ENCODE measurements around the gene CNPY1. TPM values are rescaled to one million over a fixed set of nuclear protein-coding genes. Genes with fewer than 3 reads are reported as not detected.
"Not testable (repeated sequence)": the region's sequence is repeated elsewhere in the genome, so short reads cannot be mapped to it uniquely, and the experiment has no call there.

Gene CNPY1
- total RNA-seq (not detected in 2 replicates), polyA plus RNA-seq (not detected in 2 replicates), polyA minus RNA-seq (not detected in 2 replicates)
- total RNA-seq (2013): not detected

DNA sequence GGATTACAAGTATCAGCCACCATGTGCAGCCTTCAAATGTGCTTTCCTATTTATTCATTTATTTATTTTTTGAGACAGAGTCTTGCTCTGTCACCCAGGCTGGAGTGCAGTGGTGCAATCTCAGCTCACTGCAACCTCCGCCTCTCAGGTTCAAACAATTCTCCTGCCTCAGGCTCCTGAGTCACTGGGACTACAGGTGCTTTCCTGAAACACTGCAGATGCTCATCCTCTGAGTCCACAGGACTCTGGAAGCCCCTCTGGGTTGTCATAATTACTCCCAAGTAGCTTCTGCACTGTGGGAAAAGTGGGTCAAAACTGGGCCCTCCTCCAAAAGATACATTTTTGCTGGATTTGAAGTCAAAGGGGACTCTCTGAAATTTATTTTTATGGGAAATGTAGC, at the start of gene CNPY1:
Gene CNPY1, minus strand, starts transcription at position 111 of the 400 bp plus-strand sequence. CDS start 630 bp downstream, outside the sequence.
- H3K36me3 ChIP-seq (replicated peaks in 1 of 2; ENCODE audit: control extremely low read depth in 1 of 2, control insufficient read depth in 1 of 2, extremely low read depth in 1 of 2, insufficient read depth in 2 of 2, low read length in 1 of 2); H3K4me1 Mint-ChIP-seq; H3K9me3 ChIP-seq (ENCODE audit: control extremely low read depth in 1 of 3, control insufficient read depth in 2 of 3, insufficient read depth in 1 of 3, low read length in 2 of 3); H3K27ac Mint-ChIP-seq; H3K79me2 ChIP-seq (ENCODE audit: control insufficient read depth, insufficient read depth, low read length); ATAC-seq (ENCODE audit: low read depth); H3K9ac ChIP-seq (ENCODE audit: low read length); H3K9me3 Mint-ChIP-seq (ENCODE audit: insufficient read depth); H4K20me1 ChIP-seq (ENCODE audit: control insufficient read depth, insufficient read depth, low read length, poor library complexity, severe bottlenecking); H3K4me2 ChIP-seq (replicated peaks; ENCODE audit: low read depth, low read length, poor library complexity, severe bottlenecking); POLR2A ChIA-PET; H3K27ac ChIP-seq (ENCODE audit: low read length in 2 of 2); H3K4me3 ChIP-seq (ENCODE audit: control extremely low read depth in 1 of 5, extremely low read depth in 1 of 5, insufficient read depth in 1 of 5, low read depth in 2 of 5, low read length in 4 of 5); H3K27me3 ChIP-seq (replicated peaks in 1 of 4; ENCODE audit: control extremely low read depth in 1 of 4, control insufficient read depth in 3 of 4, insufficient read depth in 4 of 4, low read length in 3 of 4); DNase-seq; H3K4me1 ChIP-seq (ENCODE audit: control insufficient read depth in 2 of 2, insufficient read depth in 2 of 2, low read length in 2 of 2); intact Hi-C loops (cut with micrococcal nuclease); CTCF ChIA-PET; H3K4me3 Mint-ChIP-seq; H2AFZ ChIP-seq (ENCODE audit: insufficient read depth, low read depth, low read length, poor library complexity, severe bottlenecking): not testable (repeated sequence)
- WGBS (ENCODE audit: insufficient coverage): 86% methylated on average over 1 of the region's 1 CpG
- peaks cover 13% of the 10 kb centered on the region for H3K27me3 Mint-ChIP-seq

DNA sequence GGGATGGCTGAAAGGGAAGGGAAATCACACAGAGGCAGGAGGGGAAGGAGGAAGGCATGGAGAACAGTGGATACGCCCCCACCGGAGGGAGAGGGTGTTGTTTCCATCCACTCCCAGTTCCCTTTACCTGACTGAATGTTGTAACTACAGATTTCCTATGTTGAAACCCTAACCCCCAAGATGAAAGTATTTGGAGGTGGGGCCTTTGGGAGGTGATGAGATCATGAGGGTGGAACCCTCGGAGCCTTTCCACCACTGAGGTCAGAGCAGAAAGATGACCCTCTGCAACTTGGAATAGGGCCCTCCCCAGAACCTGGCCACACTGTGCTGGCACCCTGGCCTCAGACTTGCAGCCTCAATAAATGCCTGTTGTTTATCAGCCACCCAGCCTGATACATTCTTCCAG, 48.6 kb upstream of the CNPY1 start:
- H3K4me1 Mint-ChIP-seq: peaks cover 3% of the 10 kb centered on the region
- POLR2A ChIA-PET: no interaction called here

More for the DNA sequence above, 48.6 kb upstream of the CNPY1 start:
- Histone ChIP-seq H2AFZ (ENCODE audit: insufficient read depth, low read depth, low read length, poor library complexity, severe bottlenecking) (no peak overlapping the region), H3K4me2 (replicated peaks; ENCODE audit: low read depth, low read length, poor library complexity, severe bottlenecking) (no peak overlapping the region), H3K4me1 (ENCODE audit: control insufficient read depth in 2 of 2, insufficient read depth in 2 of 2, low read length in 2 of 2) (peaks cover 3 to 4% of the 10 kb centered on the region in 2 donors), H3K27me3 (replicated peaks in 1 of 4; ENCODE audit: control extremely low read depth in 1 of 4, control insufficient read depth in 3 of 4, insufficient read depth in 4 of 4, low read length in 3 of 4) (peaks cover 0 to 9% (median 6%) of the 10 kb centered on the region in 4 experiments), H3K9ac (ENCODE audit: low read length) (no peak overlapping the region), H3K36me3 (replicated peaks in 1 of 2; ENCODE audit: control extremely low read depth in 1 of 2, control insufficient read depth in 1 of 2, extremely low read depth in 1 of 2, insufficient read depth in 2 of 2, low read length in 1 of 2) (no peaks in the 10 kb centered on the region), H4K20me1 (ENCODE audit: control insufficient read depth, insufficient read depth, low read length, poor library complexity, severe bottlenecking) (no peaks in the 10 kb centered on the region), H3K79me2 (ENCODE audit: control insufficient read depth, insufficient read depth, low read length) (no peaks in the 10 kb centered on the region), H3K27ac (ENCODE audit: low read length in 2 of 2) (no peak overlapping the region), H3K9me3 (ENCODE audit: control extremely low read depth in 1 of 3, control insufficient read depth in 2 of 3, insufficient read depth in 1 of 3, low read length in 2 of 3) (no peaks in the 10 kb centered on the region), H3K4me3 (ENCODE audit: control extremely low read depth in 1 of 5, extremely low read depth in 1 of 5, insufficient read depth in 1 of 5, low read depth in 2 of 5, low read length in 4 of 5) (no peak overlapping the region)
- H3K4me3 Mint-ChIP-seq: no peak overlapping the region
- CTCF ChIA-PET: interaction anchor here (9.6 to 10.3 kb wide), 2 partner anchors 142 to 175 kb away, joined by 199 to 242 read pairs; no protein-coding TSS in a partner anchor
- no peak for DNase-seq
- TF ChIP-seq, protein P1, sequence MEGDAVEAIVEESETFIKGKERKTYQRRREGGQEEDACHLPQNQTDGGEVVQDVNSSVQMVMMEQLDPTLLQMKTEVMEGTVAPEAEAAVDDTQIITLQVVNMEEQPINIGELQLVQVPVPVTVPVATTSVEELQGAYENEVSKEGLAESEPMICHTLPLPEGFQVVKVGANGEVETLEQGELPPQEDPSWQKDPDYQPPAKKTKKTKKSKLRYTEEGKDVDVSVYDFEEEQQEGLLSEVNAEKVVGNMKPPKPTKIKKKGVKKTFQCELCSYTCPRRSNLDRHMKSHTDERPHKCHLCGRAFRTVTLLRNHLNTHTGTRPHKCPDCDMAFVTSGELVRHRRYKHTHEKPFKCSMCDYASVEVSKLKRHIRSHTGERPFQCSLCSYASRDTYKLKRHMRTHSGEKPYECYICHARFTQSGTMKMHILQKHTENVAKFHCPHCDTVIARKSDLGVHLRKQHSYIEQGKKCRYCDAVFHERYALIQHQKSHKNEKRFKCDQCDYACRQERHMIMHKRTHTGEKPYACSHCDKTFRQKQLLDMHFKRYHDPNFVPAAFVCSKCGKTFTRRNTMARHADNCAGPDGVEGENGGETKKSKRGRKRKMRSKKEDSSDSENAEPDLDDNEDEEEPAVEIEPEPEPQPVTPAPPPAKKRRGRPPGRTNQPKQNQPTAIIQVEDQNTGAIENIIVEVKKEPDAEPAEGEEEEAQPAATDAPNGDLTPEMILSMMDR (IDR thresholded peaks at IDR 0.05): no peak
- no peak for TF ChIP-seq EZH2 (IDR thresholded peaks at IDR 0.05; ENCODE audit: borderline replicate concordance, insufficient read depth, low read depth, low read length, poor library complexity, severe bottlenecking)
- peaks cover 23% of the 10 kb centered on the region for H3K27me3 Mint-ChIP-seq
- ATAC-seq (ENCODE audit: low read depth): no peak
- no peaks in the 10 kb centered on the region for H3K9me3 Mint-ChIP-seq (ENCODE audit: insufficient read depth)
- WGBS (ENCODE audit: insufficient coverage): 40% methylated on average over 1 of the region's 3 CpGs
- intact Hi-C loops (cut with micrococcal nuclease): loop anchor here (5.0 kb wide), 4 partner anchors 57 to 683 kb away; no protein-coding TSS in a partner anchor
- H3K27ac Mint-ChIP-seq: no peak overlapping the region
